Upper lobe of left lung (tissue), 4 donors: Measurements from ENCODE around the gene SH3GL2.

Experiments used
- POLR2A ChIP-seq, 4 donors: fragments of 450-650 bp; IDR thresholded peaks; one replicate each; pipeline ENCODE4 v1.5.1; 2016 to 2017; ENCODE audit warnings: antibody characterized with exemption in 4 of 4, mild to moderate bottlenecking in 2 of 4
- TF ChIP-seq, protein P1 (sequence below), 6 experiments: fragments of 450-650 bp in 4 of 6; fragments of 200-600 bp in 2 of 6; sonication (generic) in 2 of 6; IDR thresholded peaks; one replicate each; pipeline ENCODE4 v1.5.1; 2016 to 2019; ENCODE audit warnings: antibody characterized with exemption in 6 of 6

DNA sequence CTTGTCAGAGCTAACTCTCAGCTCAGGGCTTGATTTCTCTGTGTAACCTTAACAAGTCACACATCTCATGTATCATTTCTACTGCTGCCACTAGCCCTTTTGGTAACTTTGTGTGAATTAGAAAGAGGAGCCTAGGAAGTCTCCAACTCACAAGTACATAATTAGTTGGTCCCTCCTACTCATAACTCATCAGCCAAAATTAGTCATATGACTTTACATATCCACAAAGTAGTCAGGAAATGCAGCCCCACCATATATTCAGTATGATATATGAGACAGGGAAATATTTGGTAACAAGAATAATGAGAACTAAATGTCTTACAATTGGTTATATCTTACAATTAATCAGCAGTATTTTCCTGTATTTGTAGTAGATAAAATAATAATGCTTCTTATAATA lies 250.2 kb downstream of the SH3GL2 start:
- TF ChIP-seq, protein P1, sequence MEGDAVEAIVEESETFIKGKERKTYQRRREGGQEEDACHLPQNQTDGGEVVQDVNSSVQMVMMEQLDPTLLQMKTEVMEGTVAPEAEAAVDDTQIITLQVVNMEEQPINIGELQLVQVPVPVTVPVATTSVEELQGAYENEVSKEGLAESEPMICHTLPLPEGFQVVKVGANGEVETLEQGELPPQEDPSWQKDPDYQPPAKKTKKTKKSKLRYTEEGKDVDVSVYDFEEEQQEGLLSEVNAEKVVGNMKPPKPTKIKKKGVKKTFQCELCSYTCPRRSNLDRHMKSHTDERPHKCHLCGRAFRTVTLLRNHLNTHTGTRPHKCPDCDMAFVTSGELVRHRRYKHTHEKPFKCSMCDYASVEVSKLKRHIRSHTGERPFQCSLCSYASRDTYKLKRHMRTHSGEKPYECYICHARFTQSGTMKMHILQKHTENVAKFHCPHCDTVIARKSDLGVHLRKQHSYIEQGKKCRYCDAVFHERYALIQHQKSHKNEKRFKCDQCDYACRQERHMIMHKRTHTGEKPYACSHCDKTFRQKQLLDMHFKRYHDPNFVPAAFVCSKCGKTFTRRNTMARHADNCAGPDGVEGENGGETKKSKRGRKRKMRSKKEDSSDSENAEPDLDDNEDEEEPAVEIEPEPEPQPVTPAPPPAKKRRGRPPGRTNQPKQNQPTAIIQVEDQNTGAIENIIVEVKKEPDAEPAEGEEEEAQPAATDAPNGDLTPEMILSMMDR (IDR thresholded peaks at IDR 0.05): no peak
- TF ChIP-seq POLR2A (IDR thresholded peaks at IDR 0.05): no peak
